ENCODE results near the gene ZP3.
"Not testable (repeated sequence)": the region's sequence is repeated elsewhere in the genome, so short reads cannot be mapped to it uniquely, and the experiment has no call there.

The ZP3 gene

DNA sequence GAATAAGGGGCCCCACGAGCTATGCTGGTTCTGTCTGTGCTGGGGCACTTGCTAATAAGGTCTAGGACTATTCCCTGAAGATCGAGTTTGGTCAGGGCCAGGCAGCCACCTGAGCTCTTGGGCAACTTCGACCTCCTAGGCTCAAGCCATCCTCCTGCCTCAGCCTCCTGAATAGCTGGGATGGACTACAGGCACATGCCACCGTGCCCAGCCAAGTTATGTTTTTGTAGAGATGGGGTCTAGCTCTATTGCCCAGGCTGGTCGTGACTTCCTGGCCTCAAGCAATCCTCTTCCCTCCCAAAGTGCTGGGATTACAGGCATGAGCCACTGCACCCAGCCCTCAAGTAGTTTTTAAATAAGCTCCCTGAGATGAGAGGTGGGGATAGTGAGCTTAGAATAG is 2.9 kb downstream of the ZP3 start:
- CTCF ChIA-PET: no interaction called here
- POLR2A ChIA-PET: no interaction called here
- no peak for TF ChIP-seq ARNT (IDR thresholded peaks at IDR 0.05)
- TF ChIP-seq BHLHE40 (IDR thresholded peaks at IDR 0.05; ENCODE audit: borderline replicate concordance): no peak
- TF ChIP-seq FOXA1 (IDR thresholded peaks at IDR 0.05): no peak
- TF ChIP-seq SUZ12 (IDR thresholded peaks at IDR 0.05): no peak
- no peak for TF ChIP-seq CTBP1 (IDR thresholded peaks at IDR 0.05; ENCODE audit: borderline replicate concordance)
- no peak for TF ChIP-seq LEF1 (IDR thresholded peaks at IDR 0.05; ENCODE audit: borderline replicate concordance)
- no peak for TF ChIP-seq L3MBTL2 (conservative IDR thresholded peaks at IDR 0.05)
- TF ChIP-seq HDGF (IDR thresholded peaks at IDR 0.05; ENCODE audit: borderline replicate concordance): no peak
- no peak for TF ChIP-seq SP1 (IDR thresholded peaks at IDR 0.05)
- no peak for TF ChIP-seq PKNOX1 (IDR thresholded peaks at IDR 0.05)
- no peak for TF ChIP-seq ELF4 (IDR thresholded peaks at IDR 0.05)
- TF ChIP-seq ZNF384 (IDR thresholded peaks at IDR 0.05): no peak
- TF ChIP-seq TARDBP (IDR thresholded peaks at IDR 0.05): no peak
- TF ChIP-seq FOXK2 (IDR thresholded peaks at IDR 0.05): no peak
- TF ChIP-seq NFRKB (IDR thresholded peaks at IDR 0.05): no peak
- TF ChIP-seq FOXM1 (IDR thresholded peaks at IDR 0.05; ENCODE audit: borderline replicate concordance): no peak
- DNase-seq (ENCODE audit: extremely low spot score): no peak

- ChIA-PET POLR2A (no interaction called here), CTCF (no interaction called here)
- no peak for DNase-seq (ENCODE audit: extremely low spot score)
- no peak for TF ChIP-seq ZNF384 (IDR thresholded peaks at IDR 0.05)
- TF ChIP-seq HDGF (IDR thresholded peaks at IDR 0.05; ENCODE audit: borderline replicate concordance): no peak
- no peak for TF ChIP-seq TARDBP (IDR thresholded peaks at IDR 0.05)
- no peak for TF ChIP-seq L3MBTL2 (conservative IDR thresholded peaks at IDR 0.05)
- no peak for TF ChIP-seq FOXA1 (IDR thresholded peaks at IDR 0.05)
- no peak for TF ChIP-seq ELF4 (IDR thresholded peaks at IDR 0.05)
- TF ChIP-seq CTBP1 (IDR thresholded peaks at IDR 0.05; ENCODE audit: borderline replicate concordance): no peak
- no peak for TF ChIP-seq NFRKB (IDR thresholded peaks at IDR 0.05)
- TF ChIP-seq SP1 (IDR thresholded peaks at IDR 0.05): no peak
- no peak for TF ChIP-seq PKNOX1 (IDR thresholded peaks at IDR 0.05)
- TF ChIP-seq BHLHE40 (IDR thresholded peaks at IDR 0.05; ENCODE audit: borderline replicate concordance): no peak
- no peak for TF ChIP-seq LEF1 (IDR thresholded peaks at IDR 0.05; ENCODE audit: borderline replicate concordance)
- TF ChIP-seq FOXM1 (IDR thresholded peaks at IDR 0.05; ENCODE audit: borderline replicate concordance): no peak
- TF ChIP-seq SUZ12 (IDR thresholded peaks at IDR 0.05): no peak
- no peak for TF ChIP-seq FOXK2 (IDR thresholded peaks at IDR 0.05)
- TF ChIP-seq ARNT (IDR thresholded peaks at IDR 0.05): no peak
Observed at GRCh38 chr7:76428149-76428823, 3.5 kb downstream of the ZP3 start.

DNA sequence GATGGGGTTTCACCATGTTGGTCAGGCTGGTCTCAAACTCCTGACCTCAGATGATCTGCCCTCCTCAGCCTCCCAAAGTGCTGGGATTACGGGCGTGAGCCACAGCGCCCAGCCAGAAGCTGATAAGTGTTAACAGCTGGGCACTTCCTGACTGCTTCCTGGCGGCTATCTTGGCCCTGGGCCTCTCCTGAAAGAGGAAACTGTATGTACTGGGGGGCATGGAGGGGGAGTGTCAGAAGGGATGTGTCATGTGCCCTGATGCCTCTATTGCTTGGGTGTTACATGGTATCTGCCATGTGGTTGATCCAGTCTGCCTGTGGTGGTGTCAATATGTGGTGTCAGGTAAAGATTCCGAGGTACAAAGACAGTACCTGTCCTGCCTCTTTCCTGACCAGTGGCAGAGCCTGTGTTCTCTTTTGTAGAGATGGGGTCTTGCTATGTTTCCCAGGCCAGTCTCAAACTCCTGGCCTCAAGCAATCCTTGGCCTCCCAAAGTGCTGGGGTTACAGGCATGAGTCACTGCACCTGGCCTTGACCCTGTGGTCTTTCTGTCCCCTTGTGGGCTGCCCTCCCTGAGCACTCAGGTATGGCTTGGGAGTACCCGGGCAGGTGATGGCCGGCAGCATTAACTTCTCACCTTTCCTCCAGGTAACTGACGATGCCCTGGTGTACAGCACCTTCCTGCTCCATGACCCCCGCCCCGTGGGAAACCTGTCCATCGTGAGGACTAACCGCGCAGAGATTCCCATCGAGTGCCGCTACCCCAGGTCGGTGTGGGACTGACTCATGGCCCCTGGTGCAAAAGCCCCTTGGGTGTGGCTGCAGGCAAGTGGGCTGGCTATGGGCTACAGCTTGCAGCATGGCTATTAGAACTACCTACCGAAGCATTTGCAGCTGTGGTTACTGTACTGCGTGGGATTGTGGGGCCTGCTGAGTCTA is 4.4 kb downstream of the ZP3 start:
- TF ChIP-seq ZNF384 (IDR thresholded peaks at IDR 0.05) (no peak), ARNT (IDR thresholded peaks at IDR 0.05) (no peak), FOXA1 (IDR thresholded peaks at IDR 0.05) (no peak), L3MBTL2 (conservative IDR thresholded peaks at IDR 0.05) (no peak), CTBP1 (IDR thresholded peaks at IDR 0.05; ENCODE audit: borderline replicate concordance) (no peak), SUZ12 (IDR thresholded peaks at IDR 0.05) (no peak), ELF4 (IDR thresholded peaks at IDR 0.05) (no peak), LEF1 (IDR thresholded peaks at IDR 0.05; ENCODE audit: borderline replicate concordance) (no peak), PKNOX1 (IDR thresholded peaks at IDR 0.05) (no peak), TARDBP (IDR thresholded peaks at IDR 0.05) (no peak), NFRKB (IDR thresholded peaks at IDR 0.05) (no peak)
- ChIA-PET CTCF (no interaction called here), POLR2A (no interaction called here)
- DNase-seq (ENCODE audit: extremely low spot score): no peak

GRCh38 chr7:76430211-76430610 is 5.5 kb downstream of the ZP3 start:
- TF ChIP-seq ELF4 (IDR thresholded peaks at IDR 0.05) (no peak), ZNF384 (IDR thresholded peaks at IDR 0.05) (no peak), SUZ12 (IDR thresholded peaks at IDR 0.05) (no peak), L3MBTL2 (conservative IDR thresholded peaks at IDR 0.05) (no peak), SP1 (IDR thresholded peaks at IDR 0.05) (no peak), PKNOX1 (IDR thresholded peaks at IDR 0.05) (no peak), FOXM1 (IDR thresholded peaks at IDR 0.05; ENCODE audit: borderline replicate concordance) (no peak), BHLHE40 (IDR thresholded peaks at IDR 0.05; ENCODE audit: borderline replicate concordance) (no peak)
- ChIA-PET POLR2A (no interaction called here), CTCF (no interaction called here)
- DNase-seq (ENCODE audit: extremely low spot score): no peak

- ChIA-PET CTCF (no interaction called here), POLR2A (no interaction called here)
- TF ChIP-seq PKNOX1 (IDR thresholded peaks at IDR 0.05) (no peak), CTBP1 (IDR thresholded peaks at IDR 0.05; ENCODE audit: borderline replicate concordance) (no peak), ARNT (IDR thresholded peaks at IDR 0.05) (no peak), ELF4 (IDR thresholded peaks at IDR 0.05) (no peak), HDGF (IDR thresholded peaks at IDR 0.05; ENCODE audit: borderline replicate concordance) (no peak), LEF1 (IDR thresholded peaks at IDR 0.05; ENCODE audit: borderline replicate concordance) (no peak), ZNF384 (IDR thresholded peaks at IDR 0.05) (no peak), L3MBTL2 (conservative IDR thresholded peaks at IDR 0.05) (no peak), SP1 (IDR thresholded peaks at IDR 0.05) (no peak), NFRKB (IDR thresholded peaks at IDR 0.05) (no peak), SUZ12 (IDR thresholded peaks at IDR 0.05) (no peak), TARDBP (IDR thresholded peaks at IDR 0.05) (no peak), FOXA1 (IDR thresholded peaks at IDR 0.05) (no peak)
- no peak for DNase-seq (ENCODE audit: extremely low spot score)
Observed at GRCh38 chr7:76430836-76431235, 6.1 kb downstream of the ZP3 start.

GRCh38 chr7:76437873-76438272 is 13.1 kb downstream of the ZP3 start:
- CTCF ChIA-PET; DNase-seq (ENCODE audit: extremely low spot score): not testable (repeated sequence)

GRCh38 chr7:76439120-76439888 is 14.6 kb downstream of the ZP3 start:
- DNase-seq (ENCODE audit: extremely low spot score); POLR2A ChIA-PET; CTCF ChIA-PET: not testable (repeated sequence)

More at GRCh38 chr7:76437873-76438272, 13.1 kb downstream of the ZP3 start:
- POLR2A ChIA-PET: not testable (repeated sequence)

- POLR2A ChIA-PET; CTCF ChIA-PET; DNase-seq (ENCODE audit: extremely low spot score): not testable (repeated sequence)
Observed at GRCh38 chr7:76440404-76440803, 15.7 kb downstream of the ZP3 start.

Data from HEK293T (cell line).